ENCODE measurements around the gene SSR4. TPM values are rescaled to one million over a fixed set of nuclear protein-coding genes. Genes with fewer than 3 reads are reported as not detected.
A peak's percentile ranks its signal among the peaks of the same experiment; 100 is the strongest.

SSR4 gene
- total and polyA plus RNA-seq, 8 donors: 368 to 925 (median 398) TPM

GRCh38 chrX:153769865-153770600, 24.4 kb upstream of the SSR4 start:
- no peaks in the 10 kb centered on the region for H3K27me3 ChIP-seq
- H3K36me3 ChIP-seq: no peaks in the 10 kb centered on the region
- H3K9me3 ChIP-seq: no peaks in the 10 kb centered on the region
- TF ChIP-seq, protein P1, sequence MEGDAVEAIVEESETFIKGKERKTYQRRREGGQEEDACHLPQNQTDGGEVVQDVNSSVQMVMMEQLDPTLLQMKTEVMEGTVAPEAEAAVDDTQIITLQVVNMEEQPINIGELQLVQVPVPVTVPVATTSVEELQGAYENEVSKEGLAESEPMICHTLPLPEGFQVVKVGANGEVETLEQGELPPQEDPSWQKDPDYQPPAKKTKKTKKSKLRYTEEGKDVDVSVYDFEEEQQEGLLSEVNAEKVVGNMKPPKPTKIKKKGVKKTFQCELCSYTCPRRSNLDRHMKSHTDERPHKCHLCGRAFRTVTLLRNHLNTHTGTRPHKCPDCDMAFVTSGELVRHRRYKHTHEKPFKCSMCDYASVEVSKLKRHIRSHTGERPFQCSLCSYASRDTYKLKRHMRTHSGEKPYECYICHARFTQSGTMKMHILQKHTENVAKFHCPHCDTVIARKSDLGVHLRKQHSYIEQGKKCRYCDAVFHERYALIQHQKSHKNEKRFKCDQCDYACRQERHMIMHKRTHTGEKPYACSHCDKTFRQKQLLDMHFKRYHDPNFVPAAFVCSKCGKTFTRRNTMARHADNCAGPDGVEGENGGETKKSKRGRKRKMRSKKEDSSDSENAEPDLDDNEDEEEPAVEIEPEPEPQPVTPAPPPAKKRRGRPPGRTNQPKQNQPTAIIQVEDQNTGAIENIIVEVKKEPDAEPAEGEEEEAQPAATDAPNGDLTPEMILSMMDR (IDR thresholded peaks at IDR 0.05): no peak
- H3K4me1 ChIP-seq: no peaks in the 10 kb centered on the region
- H3K27ac ChIP-seq: no peak overlapping the region
- no peak for FAIRE-seq
- 82 to 89% methylated on average over 24 to 25 of the region's 25 CpGs for WGBS, 2 donors
- ATAC-seq: no peak
- intact Hi-C loops (cut with DNase I): loop anchor here (5.0 to 10.0 kb wide), 2 partner anchors 182 to 185 kb away; no protein-coding TSS in a partner anchor
- DNase-seq: peak in 2 of 6 donors; percentile 8 to 70
- no peak overlapping the region for H3K4me3 ChIP-seq

GRCh38 chrX:153770601-153771414, 23.7 kb upstream of the SSR4 start:
- no peak for FAIRE-seq
- peak in 2 of 6 donors; percentile 6 to 75 for DNase-seq
- ATAC-seq: no peak
- WGBS, 2 donors: 83 to 86% methylated on average over 17 to 18 of the region's 18 CpGs
- Histone ChIP-seq H3K4me1 (no peaks in the 10 kb centered on the region), H3K36me3 (no peaks in the 10 kb centered on the region), H3K27me3 (no peaks in the 10 kb centered on the region), H3K9me3 (no peaks in the 10 kb centered on the region), H3K4me3 (no peak overlapping the region), H3K27ac (no peak overlapping the region)
- TF ChIP-seq, protein P1 (IDR thresholded peaks at IDR 0.05): no peak
- intact Hi-C loops (cut with DNase I): loop anchor here in 1 of 3 donors (10.0 kb wide), 1 partner anchor 184 kb away; no protein-coding TSS in a partner anchor

DNA sequence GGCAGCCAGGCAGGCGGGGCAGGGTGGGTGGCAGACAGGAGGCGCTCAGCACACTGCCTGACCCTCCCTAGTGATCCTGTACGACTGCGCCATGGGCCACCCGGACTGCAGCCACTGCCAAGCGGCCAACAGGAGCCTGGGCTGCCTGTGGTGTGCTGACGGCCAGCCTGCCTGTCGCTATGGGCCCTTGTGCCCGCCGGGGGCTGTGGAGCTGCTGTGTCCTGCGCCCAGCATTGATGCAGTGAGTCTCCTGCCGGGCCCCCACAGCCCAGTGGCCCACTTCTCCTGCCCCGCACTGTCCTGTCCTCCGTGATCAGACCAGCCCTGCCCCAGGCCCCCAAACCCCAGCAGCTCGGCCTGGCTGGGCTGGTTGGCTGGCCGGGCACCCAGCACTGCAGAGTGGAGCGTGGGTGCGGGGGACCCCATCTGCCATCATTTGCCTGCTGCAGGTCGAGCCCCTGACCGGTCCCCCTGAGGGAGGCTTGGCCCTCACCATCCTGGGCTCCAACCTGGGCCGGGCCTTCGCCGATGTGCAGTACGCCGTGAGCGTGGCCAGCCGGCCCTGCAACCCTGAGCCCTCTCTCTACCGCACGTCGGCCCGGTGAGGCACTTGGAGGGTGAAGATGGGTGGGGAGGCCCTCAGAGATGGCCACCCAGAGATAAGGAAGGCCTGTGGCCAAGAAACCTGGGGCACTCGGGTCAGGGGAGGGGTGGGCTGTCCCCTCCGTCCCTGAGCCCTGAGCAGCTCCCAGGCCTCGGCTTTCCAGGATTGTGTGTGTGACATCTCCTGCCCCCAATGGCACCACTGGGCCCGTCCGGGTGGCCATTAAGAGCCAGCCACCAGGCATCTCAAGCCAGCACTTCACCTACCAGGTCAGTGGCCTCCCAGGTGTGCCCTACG, 22.8 kb upstream of the SSR4 start:
- no peak overlapping the region for H3K4me3 ChIP-seq
- no peak for ATAC-seq
- no peak overlapping the region for H3K27ac ChIP-seq
- 84 to 85% methylated on average over 34 to 37 of the region's 37 CpGs for WGBS, 2 donors
- no peaks in the 10 kb centered on the region for H3K36me3 ChIP-seq
- DNase-seq: peak in 2 of 6 donors; percentile 11 to 75
- no peaks in the 10 kb centered on the region for H3K9me3 ChIP-seq
- H3K4me1 ChIP-seq: no peaks in the 10 kb centered on the region
- intact Hi-C loops (cut with DNase I): loop anchor here in 1 of 3 donors (10.0 kb wide), 1 partner anchor 183 kb away; no protein-coding TSS in a partner anchor
- no peak for FAIRE-seq
- no peaks in the 10 kb centered on the region for H3K27me3 ChIP-seq
- TF ChIP-seq, protein P1 (IDR thresholded peaks at IDR 0.05): no peak

DNA sequence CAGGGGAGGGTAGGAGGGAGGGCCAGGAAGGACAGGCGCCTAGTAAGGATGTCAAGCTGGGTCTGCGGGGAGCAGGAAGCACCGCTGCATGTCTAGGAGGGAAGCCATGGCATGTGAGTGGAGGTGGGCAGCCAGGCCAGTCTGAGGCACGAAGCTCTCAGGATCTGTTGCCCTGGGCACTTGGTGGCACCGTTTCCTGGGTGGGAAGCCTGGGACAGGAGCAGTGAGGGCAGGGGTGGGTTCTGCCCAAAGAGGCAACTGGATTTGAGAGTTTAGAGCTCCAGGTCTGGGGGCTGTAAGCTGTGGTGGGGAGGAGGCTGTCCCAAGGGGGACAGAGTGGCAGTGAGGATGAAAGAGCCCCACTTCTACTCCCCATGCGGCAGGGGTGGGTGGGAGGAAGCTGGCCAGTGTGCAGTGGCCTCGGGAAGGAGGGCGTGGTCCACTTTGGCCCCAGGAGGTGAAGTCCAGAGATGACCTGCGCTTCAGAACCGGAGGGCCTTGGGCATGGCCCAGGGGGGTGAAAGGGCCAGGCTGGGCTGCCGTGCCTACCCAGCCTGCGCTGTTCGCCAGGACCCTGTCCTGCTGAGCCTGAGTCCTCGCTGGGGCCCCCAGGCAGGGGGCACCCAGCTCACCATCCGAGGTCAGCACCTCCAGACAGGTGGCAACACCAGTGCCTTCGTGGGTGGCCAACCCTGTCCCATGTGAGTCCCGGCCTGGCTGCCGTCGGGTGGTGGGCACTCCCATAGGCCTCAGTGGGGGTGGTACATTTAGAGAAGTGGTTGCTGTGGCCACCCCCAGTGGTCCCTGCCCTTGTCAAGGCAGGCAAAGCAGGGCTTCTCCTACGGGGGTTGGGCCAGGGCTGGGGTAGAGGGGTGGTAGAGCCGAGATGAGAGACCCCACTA, 21.9 kb upstream of the SSR4 start:
- no peaks in the 10 kb centered on the region for H3K27me3 ChIP-seq
- no peaks in the 10 kb centered on the region for H3K4me1 ChIP-seq
- no peaks in the 10 kb centered on the region for H3K36me3 ChIP-seq
- FAIRE-seq (no peak), DNase-seq (peak in 3 of 6 donors; percentile 11 to 76 (median 12)), ATAC-seq (no peak)
- no peak overlapping the region for H3K4me3 ChIP-seq
- TF ChIP-seq, protein P1 (IDR thresholded peaks at IDR 0.05): no peak
- intact Hi-C loops (cut with DNase I): loop anchor here in 1 of 3 donors (10.0 kb wide), 1 partner anchor 182 kb away; no protein-coding TSS in a partner anchor
- WGBS, 2 donors: 76 to 81% methylated on average over 20 to 21 of the region's 21 CpGs
- H3K27ac ChIP-seq: no peak overlapping the region
- H3K9me3 ChIP-seq: no peaks in the 10 kb centered on the region
